ENCODE measurements around the gene CLECL1. TPM values are rescaled to one million over a fixed set of nuclear protein-coding genes. Genes with fewer than 3 reads are reported as not detected.
"Not testable (repeated sequence)": the region's sequence is repeated elsewhere in the genome, so short reads cannot be mapped to it uniquely, and the experiment has no call there.

The CLECL1 gene
- total RNA-seq, 1 donor from 2014 or later = not detected

GRCh38 chr12:9685915-9686314, 47.0 kb downstream of the CLECL1 start:
- Histone ChIP-seq H3K9ac (ENCODE audit: low read length) (no peak overlapping the region), H3K4me2 (ENCODE audit: low read length) (no peak overlapping the region), H2AFZ (ENCODE audit: low read depth, low read length) (no peak overlapping the region), H3K79me2 (ENCODE audit: insufficient read depth, low read length) (no peaks in the 10 kb centered on the region), H3K4me1 (ENCODE audit: insufficient read depth, low read length) (no peaks in the 10 kb centered on the region), H4K20me1 (ENCODE audit: insufficient read depth, low read length) (no peaks in the 10 kb centered on the region), H3K9me3 (ENCODE audit: insufficient read depth, low read depth, low read length) (no peaks in the 10 kb centered on the region), H3K27ac (ENCODE audit: low read depth, low read length) (no peak overlapping the region), H3K36me3 (ENCODE audit: insufficient read depth, low read length) (no peaks in the 10 kb centered on the region), H3K4me3 (ENCODE audit: insufficient read depth, low read depth, low read length) (no peak overlapping the region), H3K27me3 (ENCODE audit: insufficient read depth, low read length) (no peaks in the 10 kb centered on the region)
- Mint-ChIP-seq H3K36me3 (ENCODE audit: low read depth, unreplicated experiment) (peaks cover 9% of the 10 kb centered on the region), H3K4me3 (ENCODE audit: unreplicated experiment) (no peak overlapping the region), H3K9me3 (ENCODE audit: unreplicated experiment) (peaks cover 3% of the 10 kb centered on the region), H3K4me1 (ENCODE audit: low read depth, unreplicated experiment) (no peaks in the 10 kb centered on the region), H3K27ac (ENCODE audit: unreplicated experiment) (no peak overlapping the region), H3K27me3 (ENCODE audit: low read depth, unreplicated experiment) (no peaks in the 10 kb centered on the region)
- DNase-seq (ENCODE audit: low read depth) (no peak), FAIRE-seq (no peak)
- no peak for TF ChIP-seq CTCF (IDR thresholded peaks at IDR 0.05; ENCODE audit: insufficient read depth, low read depth, low read length)
- no peak for TF ChIP-seq EZH2 (IDR thresholded peaks at IDR 0.05; ENCODE audit: insufficient read depth, low read length)

- not testable (repeated sequence) for H3K4me1 ChIP-seq (ENCODE audit: insufficient read depth, low read length); H3K4me3 Mint-ChIP-seq (ENCODE audit: unreplicated experiment); H3K27me3 ChIP-seq (ENCODE audit: insufficient read depth, low read length); H3K27ac Mint-ChIP-seq (ENCODE audit: unreplicated experiment); H3K9ac ChIP-seq (ENCODE audit: low read length); FAIRE-seq; H3K79me2 ChIP-seq (ENCODE audit: insufficient read depth, low read length); H3K9me3 Mint-ChIP-seq (ENCODE audit: unreplicated experiment); H2AFZ ChIP-seq (ENCODE audit: low read depth, low read length); H3K9me3 ChIP-seq (ENCODE audit: insufficient read depth, low read depth, low read length); H3K4me1 Mint-ChIP-seq (ENCODE audit: low read depth, unreplicated experiment); H3K4me3 ChIP-seq (ENCODE audit: insufficient read depth, low read depth, low read length); H4K20me1 ChIP-seq (ENCODE audit: insufficient read depth, low read length); H3K27me3 Mint-ChIP-seq (ENCODE audit: low read depth, unreplicated experiment); H3K4me2 ChIP-seq (ENCODE audit: low read length); H3K36me3 ChIP-seq (ENCODE audit: insufficient read depth, low read length); H3K27ac ChIP-seq (ENCODE audit: low read depth, low read length); DNase-seq (ENCODE audit: low read depth)
- H3K36me3 Mint-ChIP-seq (ENCODE audit: low read depth, unreplicated experiment) = peaks cover 13% of the 10 kb centered on the region
Measured at GRCh38 chr12:9685366-9685765, 47.5 kb downstream of the CLECL1 start.

- not testable (repeated sequence) for FAIRE-seq; H3K27me3 Mint-ChIP-seq (ENCODE audit: low read depth, unreplicated experiment); H3K36me3 ChIP-seq (ENCODE audit: insufficient read depth, low read length); H4K20me1 ChIP-seq (ENCODE audit: insufficient read depth, low read length); H3K9ac ChIP-seq (ENCODE audit: low read length); H3K79me2 ChIP-seq (ENCODE audit: insufficient read depth, low read length); H3K27ac Mint-ChIP-seq (ENCODE audit: unreplicated experiment); DNase-seq (ENCODE audit: low read depth); H3K27ac ChIP-seq (ENCODE audit: low read depth, low read length); H3K9me3 Mint-ChIP-seq (ENCODE audit: unreplicated experiment); H3K4me1 Mint-ChIP-seq (ENCODE audit: low read depth, unreplicated experiment); H2AFZ ChIP-seq (ENCODE audit: low read depth, low read length); H3K4me3 Mint-ChIP-seq (ENCODE audit: unreplicated experiment); H3K4me3 ChIP-seq (ENCODE audit: insufficient read depth, low read depth, low read length); H3K4me2 ChIP-seq (ENCODE audit: low read length); H3K4me1 ChIP-seq (ENCODE audit: insufficient read depth, low read length); H3K9me3 ChIP-seq (ENCODE audit: insufficient read depth, low read depth, low read length); H3K27me3 ChIP-seq (ENCODE audit: insufficient read depth, low read length)
- peaks cover 10% of the 10 kb centered on the region for H3K36me3 Mint-ChIP-seq (ENCODE audit: low read depth, unreplicated experiment)
Measured at GRCh38 chr12:9682949-9683348, 49.9 kb downstream of the CLECL1 start.

- not testable (repeated sequence) for H2AFZ ChIP-seq (ENCODE audit: low read depth, low read length); H3K9me3 Mint-ChIP-seq (ENCODE audit: unreplicated experiment); H3K27ac ChIP-seq (ENCODE audit: low read depth, low read length); H3K36me3 ChIP-seq (ENCODE audit: insufficient read depth, low read length); H3K27me3 ChIP-seq (ENCODE audit: insufficient read depth, low read length); FAIRE-seq; H3K4me3 ChIP-seq (ENCODE audit: insufficient read depth, low read depth, low read length); H3K4me3 Mint-ChIP-seq (ENCODE audit: unreplicated experiment); H3K4me1 Mint-ChIP-seq (ENCODE audit: low read depth, unreplicated experiment); H3K9ac ChIP-seq (ENCODE audit: low read length); H3K27ac Mint-ChIP-seq (ENCODE audit: unreplicated experiment); H3K4me2 ChIP-seq (ENCODE audit: low read length); H3K9me3 ChIP-seq (ENCODE audit: insufficient read depth, low read depth, low read length); H4K20me1 ChIP-seq (ENCODE audit: insufficient read depth, low read length); H3K27me3 Mint-ChIP-seq (ENCODE audit: low read depth, unreplicated experiment); H3K79me2 ChIP-seq (ENCODE audit: insufficient read depth, low read length); DNase-seq (ENCODE audit: low read depth); H3K4me1 ChIP-seq (ENCODE audit: insufficient read depth, low read length)
- peaks cover 10% of the 10 kb centered on the region for H3K36me3 Mint-ChIP-seq (ENCODE audit: low read depth, unreplicated experiment)
Measured at GRCh38 chr12:9682508-9682907, 50.4 kb downstream of the CLECL1 start.

All from astrocyte (in vitro differentiated cells and primary cell).